DMS114 treated with DMSO at 0.1 percent for 48 hours (cell line): Measurements from ENCODE around the gene HOXD11.
A peak's percentile ranks its signal among the peaks of the same experiment; 100 is the strongest.

Experiments used
- DNase-seq: peaks from one replicate; lab custom pipeline; 2025; ENCODE audit not compliant: unreplicated experiment; lab: John Stamatoyannopoulos, UW

HOXD11 gene

DNA sequence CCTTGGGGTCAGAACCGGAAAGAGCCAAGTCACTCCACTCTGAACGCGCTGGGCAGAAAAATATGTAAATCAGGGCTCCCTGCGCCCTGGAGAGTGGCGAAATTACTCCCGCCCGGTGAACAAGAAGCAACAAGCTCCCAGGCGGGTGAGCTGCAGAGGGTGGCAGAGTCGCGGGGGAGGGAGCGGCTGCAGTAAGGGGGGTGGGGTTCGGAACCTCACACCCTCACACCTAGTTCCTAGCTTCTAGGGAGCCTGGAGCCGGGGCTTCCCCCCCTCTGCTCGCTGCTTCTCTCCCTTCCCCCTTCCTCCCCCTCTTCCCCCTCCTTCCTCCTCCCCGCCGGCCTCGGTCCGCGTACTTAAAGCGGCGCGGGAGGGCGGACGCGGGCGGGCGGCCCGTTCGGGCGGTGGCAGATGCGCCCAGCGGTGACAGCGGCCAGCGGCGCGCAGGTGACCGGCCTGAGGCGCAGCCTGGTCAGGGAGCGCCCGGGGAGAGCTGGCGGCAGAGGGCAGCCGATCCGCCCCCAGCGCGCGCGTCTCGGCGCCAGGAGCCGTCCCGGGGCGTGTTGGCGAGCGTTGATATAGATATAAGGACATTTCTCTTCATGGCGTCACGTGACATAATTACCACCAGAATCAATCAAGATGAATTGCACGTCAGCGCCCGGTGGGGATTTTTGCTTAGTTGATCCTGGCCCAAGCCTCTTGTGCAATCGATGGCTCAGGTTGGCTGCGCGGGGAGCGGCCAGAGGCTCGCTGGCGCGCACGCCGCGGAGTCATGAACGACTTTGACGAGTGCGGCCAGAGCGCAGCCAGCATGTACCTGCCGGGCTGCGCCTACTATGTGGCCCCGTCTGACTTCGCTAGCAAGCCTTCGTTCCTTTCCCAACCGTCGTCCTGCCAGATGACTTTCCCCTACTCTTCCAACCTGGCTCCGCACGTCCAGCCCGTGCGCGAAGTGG, at the start of gene HOXD11:
Gene HOXD11, plus strand, starts transcription at position 700 of the 959 bp plus-strand sequence. Its CDS starts 76 bp downstream, at position 776.
- DNase-seq = no peak

- DNase-seq = no peak
Observed at GRCh38 chr2:176063958-176064357, 43.1 kb upstream of the HOXD11 start.

DNA sequence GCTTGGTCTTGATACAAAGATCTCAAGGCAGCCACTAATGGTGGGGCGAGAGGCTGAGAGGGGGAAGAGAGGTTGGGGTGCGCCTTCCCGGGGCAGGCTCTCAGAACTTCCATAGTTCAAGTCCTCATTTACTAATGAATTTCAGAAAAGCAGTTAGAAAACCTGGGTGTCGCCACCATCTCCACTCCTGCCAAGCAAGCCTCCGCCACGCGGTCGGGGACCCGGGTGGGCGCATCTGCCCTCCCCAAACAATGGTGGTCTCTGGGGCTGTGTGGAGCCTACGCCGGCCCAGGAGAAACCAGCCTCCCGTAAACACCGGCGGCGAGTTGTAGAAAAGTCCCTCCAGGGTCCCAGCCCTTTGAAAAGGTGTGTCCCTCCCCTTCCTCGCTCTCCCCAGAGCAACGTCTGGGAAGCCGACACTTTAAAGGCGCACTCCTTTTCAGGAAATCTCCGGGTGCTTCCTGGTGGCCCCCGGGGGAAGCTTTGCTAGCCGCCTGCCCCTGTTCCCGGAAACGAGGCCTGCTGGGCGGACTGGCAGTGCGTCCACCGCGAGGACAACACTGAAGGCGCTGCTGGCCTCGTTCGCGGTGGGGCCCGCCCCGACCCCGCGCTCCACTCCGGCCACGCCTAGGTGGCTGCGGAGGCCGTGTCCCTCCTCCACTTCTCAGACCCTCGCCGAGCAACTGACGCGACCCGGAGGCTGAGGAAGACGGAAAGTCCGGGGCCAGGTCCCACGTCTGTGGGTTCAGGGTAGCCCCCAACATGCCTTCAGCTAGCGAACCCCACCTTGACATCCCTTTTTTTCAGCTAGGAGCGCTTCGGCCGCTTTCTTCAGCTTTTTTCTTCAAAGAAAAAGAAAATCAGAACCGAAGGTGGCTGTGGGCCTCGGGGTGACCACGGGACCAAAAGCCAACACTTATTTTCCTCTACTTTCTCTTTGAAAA, 40.2 kb upstream of the HOXD11 start:
- no peak for DNase-seq

DNA sequence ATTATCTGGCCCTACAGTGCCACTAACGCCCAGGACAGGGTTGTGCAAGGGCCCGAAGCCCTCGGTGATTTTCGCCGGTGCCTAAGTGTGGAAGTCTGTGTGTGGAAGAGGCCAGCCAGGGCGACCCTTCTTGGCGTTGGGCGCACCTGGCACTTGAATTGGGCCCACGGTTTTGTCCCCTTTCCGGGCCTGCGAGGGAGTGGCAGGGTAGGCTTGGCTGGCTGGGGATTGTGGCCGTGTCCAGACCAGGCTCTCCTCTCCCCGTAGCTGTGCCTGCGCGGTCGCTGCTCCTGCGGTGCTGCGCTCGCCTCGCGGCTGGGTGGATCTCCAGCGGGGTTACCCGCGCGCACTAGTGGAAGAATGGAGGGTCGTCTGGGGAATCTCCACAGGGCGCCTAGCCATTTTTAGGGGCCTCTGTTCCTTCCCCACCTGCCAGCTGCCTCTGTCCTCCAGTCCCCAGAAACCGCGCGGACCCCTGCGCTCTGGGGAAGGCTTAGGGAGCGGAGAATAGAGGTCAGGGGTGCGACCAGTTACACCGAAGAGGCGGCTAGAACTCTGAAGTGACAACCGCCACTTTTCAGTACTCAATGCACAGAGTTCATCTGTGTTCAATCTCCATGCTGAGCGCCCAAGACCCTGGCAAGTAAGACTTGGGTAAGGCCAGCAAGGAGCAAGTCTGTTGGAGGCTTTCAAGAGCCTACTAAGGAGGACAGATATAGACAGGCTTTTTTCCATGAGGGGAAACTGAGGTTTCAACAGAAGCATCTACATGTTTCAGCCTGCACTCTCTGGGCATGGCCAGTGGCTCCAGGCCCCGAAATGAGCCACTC, 39.3 kb upstream of the HOXD11 start:
- no peak for DNase-seq

DNA sequence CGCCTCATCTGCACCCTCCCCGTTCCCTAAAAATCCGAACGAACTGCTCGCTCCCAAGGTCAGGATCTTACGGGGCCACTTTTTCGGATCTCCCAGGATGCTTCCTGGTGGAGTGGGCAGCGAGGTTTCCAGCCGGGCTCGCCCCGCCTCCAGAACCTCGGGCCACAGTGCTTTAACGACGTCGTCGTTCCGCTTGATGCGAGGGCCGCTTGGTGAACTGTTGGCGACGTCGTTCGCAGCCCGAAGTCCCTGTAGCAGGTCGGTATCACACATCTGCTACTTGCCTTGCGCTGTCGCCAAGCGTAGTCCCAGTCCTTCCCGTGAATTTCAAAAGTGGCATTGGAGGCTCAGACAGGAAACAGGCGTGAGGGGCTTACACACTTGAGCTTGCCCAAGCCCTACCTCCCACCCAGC, 38.7 kb upstream of the HOXD11 start:
- DNase-seq = no peak

DNA sequence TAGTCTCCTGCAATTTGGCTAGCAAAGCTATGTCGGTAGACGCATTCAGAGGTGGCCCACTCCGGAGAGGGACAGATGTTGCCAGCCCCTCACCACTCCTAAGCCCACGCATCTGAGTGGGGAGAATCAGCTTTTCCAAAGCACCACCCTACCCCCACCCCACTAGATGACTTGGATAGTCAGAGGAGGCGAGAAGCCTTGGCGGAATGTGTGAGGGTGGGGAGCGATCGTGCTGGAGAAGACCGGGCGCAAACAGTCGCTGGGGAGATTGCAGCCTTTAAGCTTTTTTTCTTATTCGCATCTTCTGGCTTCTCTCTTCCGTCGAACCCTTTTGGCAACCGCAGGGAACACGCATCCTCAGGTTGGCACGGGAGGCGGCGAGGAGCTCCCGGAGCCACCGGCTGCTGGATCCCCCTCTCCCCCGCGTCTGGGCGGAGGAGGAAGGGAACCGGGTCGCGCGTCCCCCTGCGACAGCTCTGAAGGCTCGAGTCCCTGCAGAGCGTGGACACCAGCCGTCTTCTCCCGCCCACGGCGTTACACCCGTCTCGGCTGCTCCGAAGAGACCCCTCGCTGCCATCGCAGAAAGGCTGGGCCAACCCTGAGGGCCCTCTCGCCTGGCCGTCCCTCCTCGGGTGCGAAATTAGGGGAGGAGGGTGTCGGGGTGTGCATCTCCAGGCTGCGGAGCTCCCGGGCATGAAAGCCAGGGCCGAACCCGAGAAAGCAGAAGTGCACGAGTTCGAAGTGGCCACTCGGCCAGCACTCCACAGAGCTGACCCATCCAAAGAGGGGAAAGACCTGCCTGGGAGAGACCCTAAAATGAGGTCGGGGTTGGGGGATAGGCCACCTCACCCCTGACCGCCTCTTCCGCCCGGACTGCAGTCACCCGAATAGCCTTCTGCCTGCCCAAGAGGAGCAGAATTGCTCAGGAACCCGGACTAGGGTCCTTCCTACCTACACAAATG, 35.5 kb upstream of the HOXD11 start:
- no peak for DNase-seq

DNA sequence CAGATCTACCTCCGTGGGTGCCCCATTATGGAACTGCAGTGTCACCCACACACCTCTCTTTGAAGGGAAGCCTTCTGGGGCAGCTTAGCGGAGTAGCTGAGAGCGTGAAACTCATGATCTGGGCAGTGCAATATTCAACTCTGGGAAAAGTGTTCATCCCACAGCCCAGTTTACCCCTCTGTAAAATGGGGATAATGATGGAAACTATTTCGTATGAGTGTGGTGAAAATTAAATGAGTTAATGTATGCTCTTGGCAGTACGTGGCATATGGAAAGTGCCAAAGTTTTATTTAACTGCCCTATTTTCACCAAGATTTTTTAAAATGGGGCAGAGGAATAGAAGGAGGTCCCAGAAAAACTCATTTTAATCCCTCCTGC, 34.8 kb upstream of the HOXD11 start:
- DNase-seq = no peak

- DNase-seq = no peak
Observed at GRCh38 chr2:176072951-176073904, 33.9 kb upstream of the HOXD11 start.

- no peak for DNase-seq
Observed at GRCh38 chr2:176074919-176075425, 32.1 kb upstream of the HOXD11 start.

DNA sequence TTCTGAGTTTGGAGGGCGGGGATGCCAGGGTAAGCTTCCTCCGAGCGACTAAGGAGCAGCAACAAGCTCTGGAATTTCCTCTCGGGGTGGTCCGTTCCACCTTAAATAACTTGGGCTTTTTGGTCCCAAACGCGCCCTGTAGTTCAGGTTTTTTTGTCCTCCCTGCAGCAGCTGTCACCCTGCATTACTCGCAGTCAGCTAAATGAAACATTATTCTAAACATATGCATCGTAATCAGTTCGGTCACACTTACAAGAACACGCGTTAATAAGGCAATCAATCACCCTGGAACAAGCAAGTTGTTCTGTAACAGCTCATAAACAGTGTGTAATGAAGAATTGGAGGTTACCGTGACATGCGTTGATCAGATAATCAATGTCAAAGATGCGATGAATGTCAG, 31.6 kb upstream of the HOXD11 start:
- no peak for DNase-seq

DNA sequence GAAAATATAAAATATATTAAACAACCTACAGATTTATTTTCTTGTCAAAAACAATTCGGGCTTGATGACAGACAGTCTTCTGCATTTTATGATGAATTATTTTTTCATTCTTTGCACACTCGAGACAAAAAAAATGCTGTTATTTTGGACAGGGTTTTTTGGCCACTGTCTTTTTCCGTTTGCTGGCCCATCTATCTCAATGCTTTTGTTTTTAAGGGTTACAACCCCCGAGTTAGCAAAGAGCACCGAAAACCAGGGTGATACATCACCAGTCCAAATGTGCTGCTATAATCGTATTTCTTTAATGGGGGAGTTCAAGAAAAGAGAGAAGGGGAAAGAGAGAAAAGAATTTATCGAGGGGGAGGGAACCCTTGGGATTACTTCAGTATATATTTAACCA, 31.0 kb upstream of the HOXD11 start:
- no peak for DNase-seq

DNA sequence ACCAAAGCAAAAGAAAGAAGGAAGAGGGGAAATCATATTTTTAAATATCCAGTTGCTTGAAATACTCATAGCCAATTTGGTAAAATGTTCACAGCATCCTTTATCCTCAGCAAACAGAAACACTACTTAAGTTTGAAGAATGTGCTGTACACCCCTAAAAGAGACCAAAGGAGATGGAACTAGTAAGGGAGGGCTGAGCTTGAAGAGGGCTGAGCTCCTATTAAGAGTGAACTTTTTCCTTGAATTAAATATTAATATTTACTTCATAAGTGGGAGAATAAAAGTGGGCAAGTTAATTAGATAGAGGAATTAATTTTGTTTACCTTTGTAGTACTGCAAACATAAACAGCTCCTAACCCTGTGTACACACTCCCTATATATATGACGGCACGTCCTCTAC, 30.3 kb upstream of the HOXD11 start:
- no peak for DNase-seq

DNA sequence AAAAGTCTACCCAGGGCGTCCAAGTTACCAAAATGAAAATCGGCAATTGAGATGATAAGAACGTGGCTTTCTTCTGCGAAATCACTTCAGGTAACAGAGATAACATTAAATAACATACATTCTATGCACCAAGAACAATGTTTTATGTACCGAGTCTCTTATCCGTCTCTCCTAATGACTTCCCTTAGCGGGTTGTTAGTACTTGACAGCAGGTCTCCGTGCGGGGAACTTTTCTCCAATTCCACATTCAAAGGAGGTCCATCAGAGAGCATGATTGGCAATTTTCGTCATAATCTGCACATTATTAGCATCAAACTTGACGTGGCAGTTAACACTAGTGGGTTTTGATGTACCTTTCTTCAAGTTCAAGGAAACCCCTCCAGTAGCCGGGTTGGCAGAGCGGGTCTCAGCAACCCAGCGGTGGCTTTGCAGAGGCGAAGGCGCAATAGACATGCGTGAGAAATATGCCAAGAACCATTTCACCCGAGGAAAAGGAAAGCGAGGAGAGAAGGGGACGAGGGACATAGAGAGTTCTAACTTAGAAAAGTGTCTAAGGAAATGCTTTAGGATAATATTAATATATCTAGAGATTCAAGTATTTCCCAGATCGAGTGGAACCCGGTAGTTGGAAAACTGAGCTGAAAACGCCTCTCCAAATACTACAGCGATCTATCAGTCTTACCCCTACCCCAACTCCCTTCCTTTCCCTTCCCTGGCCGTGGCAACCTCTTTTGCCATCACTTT, 28.4 kb upstream of the HOXD11 start:
- no peak for DNase-seq

- no peak for DNase-seq
Observed at GRCh38 chr2:176079285-176079830, 27.7 kb upstream of the HOXD11 start.

GRCh38 chr2:176079831-176080539, 27.1 kb upstream of the HOXD11 start:
- DNase-seq = peak; percentile 20

DNA sequence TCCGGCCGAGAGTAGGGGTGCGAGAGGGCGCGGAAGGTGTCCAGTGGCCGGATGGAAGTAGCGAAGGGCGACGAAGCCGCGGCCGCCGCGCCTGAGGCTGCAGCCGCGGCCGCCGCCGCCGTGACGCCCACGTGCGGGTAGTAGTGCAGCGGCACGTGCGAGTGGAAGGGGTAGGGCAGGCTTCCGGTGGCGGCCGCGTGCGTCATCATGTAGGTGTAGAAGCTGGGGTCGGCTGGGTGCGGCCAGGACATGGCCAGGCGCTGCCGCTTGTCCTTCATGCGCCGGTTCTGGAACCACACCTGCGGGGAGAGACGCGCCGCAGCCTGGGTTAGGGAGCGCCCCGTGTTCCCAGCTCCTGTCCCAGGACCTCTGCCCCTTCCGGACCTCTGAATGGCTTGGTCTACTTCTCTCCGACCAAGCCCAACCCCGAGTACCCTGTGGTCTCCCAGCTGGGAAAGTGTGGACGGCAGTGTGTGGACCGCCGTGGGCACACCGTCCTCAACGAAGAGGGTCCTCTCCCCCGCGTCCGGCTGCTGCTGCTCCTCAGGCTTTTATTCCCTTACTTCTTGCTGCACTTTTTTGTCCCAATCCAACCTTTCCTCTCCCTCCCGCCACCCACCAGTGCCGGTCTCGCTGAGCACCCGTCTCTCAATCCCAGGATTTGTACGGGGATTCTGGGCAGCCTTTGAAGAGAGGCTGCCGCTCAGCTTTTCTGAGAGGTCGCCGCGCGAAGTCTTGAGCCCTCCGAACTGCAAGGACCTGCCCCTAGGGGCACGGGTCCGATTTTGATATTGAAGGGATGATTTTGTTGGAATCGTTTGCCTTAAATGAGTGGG, 26.3 kb upstream of the HOXD11 start:
- no peak for DNase-seq
